ENCODE results near the gene PDE5A.
A peak's percentile ranks its signal among the peaks of the same experiment; 100 is the strongest.

The PDE5A gene

GRCh38 chr4:119628281-119629141 is at the start of gene PDE5A (continued):
- TF ChIP-seq ZSCAN30 (tag by site-specific recombination; IDR thresholded peaks at IDR 0.05) (peak; percentile 44; the same call in 1 of the 2 replicates), ZNF16 (tag by site-specific recombination; IDR thresholded peaks at IDR 0.05; ENCODE audit: low read depth) (no peak), KLF9 (tag by site-specific recombination; IDR thresholded peaks at IDR 0.05; ENCODE audit: low read depth) (peak; percentile 66; the same call in 1 of the 2 replicates), BCL6B (tag by site-specific recombination; IDR thresholded peaks at IDR 0.05) (no peak), ZFHX2 (tag by site-specific recombination; conservative IDR thresholded peaks at IDR 0.05) (no peak), OSR2 (tag by site-specific recombination; IDR thresholded peaks at IDR 0.05) (0 out of 2 replicates have a peak, but pooled peaks have one; percentile 8), ZNF449 (tag by site-specific recombination; IDR thresholded peaks at IDR 0.05) (peak; percentile 26; the same call in 1 of the 2 replicates), ZFP37 (tag by site-specific recombination; IDR thresholded peaks at IDR 0.05) (no peak), ZNF223 (tag by site-specific recombination; IDR thresholded peaks at IDR 0.05) (no peak), ZNF138 (tag by site-specific recombination; IDR thresholded peaks at IDR 0.05; ENCODE audit: borderline replicate concordance) (no peak), ZNF140 (tag by site-specific recombination; IDR thresholded peaks at IDR 0.05) (no peak), ZNF157 (tag by site-specific recombination; IDR thresholded peaks at IDR 0.05) (no peak), ZNF423 (tag by site-specific recombination; IDR thresholded peaks at IDR 0.05) (no peak), ZBTB1 (tag by site-specific recombination; IDR thresholded peaks at IDR 0.05) (no peak), PATZ1 (tag by site-specific recombination; IDR thresholded peaks at IDR 0.05) (peak; percentile 52; the same call in 1 of the 2 replicates), ZNF404 (tag by site-specific recombination; IDR thresholded peaks at IDR 0.05) (no peak), ZNF473 (tag by site-specific recombination; IDR thresholded peaks at IDR 0.05) (no peak), ZNF148 (tag by site-specific recombination; IDR thresholded peaks at IDR 0.05; ENCODE audit: borderline replicate concordance) (no peak), SALL2 (tag by site-specific recombination; IDR thresholded peaks at IDR 0.05; ENCODE audit: borderline replicate concordance) (no peak), ZEB2 (tag by site-specific recombination; IDR thresholded peaks at IDR 0.05) (peak; percentile 20; the same call in 1 of the 2 replicates), ZNF792 (tag by site-specific recombination; IDR thresholded peaks at IDR 0.05) (no peak), ZFP3 (tag by site-specific recombination; IDR thresholded peaks at IDR 0.05; ENCODE audit: low read depth) (no peak), ZBTB10 (tag by site-specific recombination; IDR thresholded peaks at IDR 0.05) (no peak), ZNF239 (tag by site-specific recombination; IDR thresholded peaks at IDR 0.05) (no peak), ZNF664 (tag by site-specific recombination; IDR thresholded peaks at IDR 0.05) (no peak), ZNF175 (tag by site-specific recombination; IDR thresholded peaks at IDR 0.05) (no peak), ZNF391 (tag by site-specific recombination; IDR thresholded peaks at IDR 0.05; ENCODE audit: borderline replicate concordance, low read depth) (no peak), ZNF174 (tag by site-specific recombination; IDR thresholded peaks at IDR 0.05) (no peak), ZNF645 (tag by site-specific recombination; IDR thresholded peaks at IDR 0.05) (no peak)

Data from HEK293 (cell line).